Measurements from ENCODE around the gene THSD1. TPM values are rescaled to one million over a fixed set of nuclear protein-coding genes. Genes with fewer than 3 reads are reported as not detected.

The THSD1 gene
- total RNA-seq, 2 donors from 2014 or later, result 5.5 to 8.0 TPM

- Histone ChIP-seq H3K4me1 (replicated peaks) (no peaks in the 10 kb centered on the region), H3K4me3 (no peak overlapping the region), H3K36me3 (no peaks in the 10 kb centered on the region), H3K27ac (no peak overlapping the region), H3K9me3 (no peaks in the 10 kb centered on the region), H3K27me3 (replicated peaks; ENCODE audit: insufficient read depth) (no peaks in the 10 kb centered on the region)
- TF ChIP-seq, protein P1, sequence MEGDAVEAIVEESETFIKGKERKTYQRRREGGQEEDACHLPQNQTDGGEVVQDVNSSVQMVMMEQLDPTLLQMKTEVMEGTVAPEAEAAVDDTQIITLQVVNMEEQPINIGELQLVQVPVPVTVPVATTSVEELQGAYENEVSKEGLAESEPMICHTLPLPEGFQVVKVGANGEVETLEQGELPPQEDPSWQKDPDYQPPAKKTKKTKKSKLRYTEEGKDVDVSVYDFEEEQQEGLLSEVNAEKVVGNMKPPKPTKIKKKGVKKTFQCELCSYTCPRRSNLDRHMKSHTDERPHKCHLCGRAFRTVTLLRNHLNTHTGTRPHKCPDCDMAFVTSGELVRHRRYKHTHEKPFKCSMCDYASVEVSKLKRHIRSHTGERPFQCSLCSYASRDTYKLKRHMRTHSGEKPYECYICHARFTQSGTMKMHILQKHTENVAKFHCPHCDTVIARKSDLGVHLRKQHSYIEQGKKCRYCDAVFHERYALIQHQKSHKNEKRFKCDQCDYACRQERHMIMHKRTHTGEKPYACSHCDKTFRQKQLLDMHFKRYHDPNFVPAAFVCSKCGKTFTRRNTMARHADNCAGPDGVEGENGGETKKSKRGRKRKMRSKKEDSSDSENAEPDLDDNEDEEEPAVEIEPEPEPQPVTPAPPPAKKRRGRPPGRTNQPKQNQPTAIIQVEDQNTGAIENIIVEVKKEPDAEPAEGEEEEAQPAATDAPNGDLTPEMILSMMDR (IDR thresholded peaks at IDR 0.05), result no peak
- TF ChIP-seq POLR2A (IDR thresholded peaks at IDR 0.05), result no peak
- no peak for TF ChIP-seq POLR2AphosphoS5 (IDR thresholded peaks at IDR 0.05)
- 57% methylated on average over 1 of the region's 1 CpG for WGBS
- intact Hi-C loops (cut with DNase I), result no loop called here
- DNase-seq (ENCODE audit: low spot score), result no peak
Observed at GRCh38 chr13:52353193-52353592, 52.8 kb downstream of the THSD1 start.

GRCh38 chr13:52348983-52349780 lies 56.8 kb downstream of the THSD1 start:
- DNase-seq (ENCODE audit: low spot score), result no peak
- TF ChIP-seq, protein P1 (IDR thresholded peaks at IDR 0.05), result no peak
- no peak for TF ChIP-seq POLR2AphosphoS5 (IDR thresholded peaks at IDR 0.05)
- no peak for TF ChIP-seq POLR2A (IDR thresholded peaks at IDR 0.05)
- 90% methylated on average over 6 of the region's 6 CpGs for WGBS
- no peaks in the 10 kb centered on the region for H3K4me1 ChIP-seq (replicated peaks)
- intact Hi-C loops (cut with DNase I), result loop anchor here (5.0 kb wide), 1 partner anchor 103 kb away; the partner anchor contains the start of gene VPS36
- H3K27ac ChIP-seq, result no peak overlapping the region
- no peaks in the 10 kb centered on the region for H3K36me3 ChIP-seq
- H3K9me3 ChIP-seq, result no peaks in the 10 kb centered on the region
- H3K4me3 ChIP-seq, result no peak overlapping the region
- no peaks in the 10 kb centered on the region for H3K27me3 ChIP-seq (replicated peaks; ENCODE audit: insufficient read depth)

GRCh38 chr13:52348071-52348470 lies 57.9 kb downstream of the THSD1 start:
- Histone ChIP-seq H3K9me3 (no peaks in the 10 kb centered on the region), H3K4me1 (replicated peaks) (no peaks in the 10 kb centered on the region), H3K27ac (no peak overlapping the region), H3K36me3 (no peaks in the 10 kb centered on the region), H3K27me3 (replicated peaks; ENCODE audit: insufficient read depth) (no peaks in the 10 kb centered on the region), H3K4me3 (no peak overlapping the region)
- 33% methylated on average over 5 of the region's 5 CpGs for WGBS
- DNase-seq (ENCODE audit: low spot score), result no peak
- TF ChIP-seq, protein P1 (IDR thresholded peaks at IDR 0.05), result no peak
- TF ChIP-seq POLR2AphosphoS5 (IDR thresholded peaks at IDR 0.05), result no peak
- TF ChIP-seq POLR2A (IDR thresholded peaks at IDR 0.05), result no peak
- intact Hi-C loops (cut with DNase I), result loop anchor here (5.0 kb wide), 1 partner anchor 104 kb away; the partner anchor contains the start of gene VPS36

DNA sequence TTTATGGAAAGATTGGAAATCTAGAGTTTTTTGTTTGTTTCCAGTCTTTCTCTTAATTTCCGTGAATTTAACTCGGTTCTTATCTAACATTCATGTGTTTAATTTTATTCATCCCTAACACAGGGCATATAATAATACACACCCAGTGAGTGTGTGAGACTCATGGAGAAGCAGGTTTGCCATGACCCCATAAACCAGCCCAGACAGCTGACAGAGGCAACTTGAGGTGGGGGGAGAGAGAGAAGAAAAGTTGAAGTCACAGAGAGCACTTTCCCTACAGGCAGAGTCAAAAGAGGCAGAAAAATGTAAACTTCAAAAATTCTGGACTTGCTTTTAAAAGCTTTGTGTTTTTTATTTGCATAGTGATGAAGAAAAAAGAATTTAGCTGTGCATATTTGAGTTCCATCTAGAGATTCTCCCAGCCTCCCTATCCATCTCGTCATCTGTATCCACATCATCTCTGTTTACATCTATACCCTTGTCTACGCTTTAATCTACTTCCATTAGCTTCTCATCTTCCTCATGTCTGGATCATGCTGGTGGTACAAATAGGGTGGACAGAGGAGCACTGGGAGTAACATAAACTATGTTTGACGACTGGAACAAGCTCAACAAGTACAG lies 60.2 kb downstream of the THSD1 start:
- no peak for DNase-seq (ENCODE audit: low spot score)
- no peak overlapping the region for H3K4me3 ChIP-seq
- H3K4me1 ChIP-seq (replicated peaks), result no peaks in the 10 kb centered on the region
- H3K27ac ChIP-seq, result no peak overlapping the region
- TF ChIP-seq, protein P1 (IDR thresholded peaks at IDR 0.05), result no peak
- TF ChIP-seq POLR2AphosphoS5 (IDR thresholded peaks at IDR 0.05) (no peak), POLR2A (IDR thresholded peaks at IDR 0.05) (no peak)
- intact Hi-C loops (cut with DNase I), result loop anchor here (5.0 kb wide), 1 partner anchor 107 kb away; the partner anchor contains the start of gene VPS36
- H3K36me3 ChIP-seq, result no peaks in the 10 kb centered on the region
- WGBS, result 37% methylated on average over 5 of the region's 5 CpGs
- H3K9me3 ChIP-seq, result no peaks in the 10 kb centered on the region
- no peaks in the 10 kb centered on the region for H3K27me3 ChIP-seq (replicated peaks; ENCODE audit: insufficient read depth)
